SK-N-SH treated with all-trans-retinoic acid at 6 μM for 48 hours (cell line): Measurements from ENCODE around the gene THAP3.
A peak's percentile ranks its signal among the peaks of the same experiment; 100 is the strongest.

Experiments used
- ATAC-seq: fragments of 200-7000 bp; cut with Tn5 transposase; 3 replicates; pipeline ENCODE4 v1.9.1; 2020; ENCODE audit warnings: mild to moderate bottlenecking, moderate library complexity
- ARNTL ChIP-seq: fragments of 450-650 bp; formaldehyde crosslinking; IDR thresholded peaks from 2 replicates; pipeline ENCODE4 v1.5.0; 2020; ENCODE audit warnings: low read depth, mild to moderate bottlenecking, moderate library complexity, borderline replicate concordance
- CREB5 ChIP-seq: fragments of 250-450 bp; sonication (Bioruptor Pico); IDR thresholded peaks from 2 replicates; pipeline ENCODE4 v1.5.1; 2020; ENCODE audit warnings: low read depth, mild to moderate bottlenecking, moderate library complexity
- CSDC2 ChIP-seq: fragments of 250-450 bp; sonication (Bioruptor Pico); IDR thresholded peaks from 2 replicates; pipeline ENCODE4 v1.5.0; 2020; ENCODE audit warnings: mild to moderate bottlenecking, moderate library complexity
- ESRRG ChIP-seq: fragments of 250-450 bp; sonication (Bioruptor Pico); IDR thresholded peaks from 2 replicates; pipeline ENCODE4 v1.6.1; 2021; ENCODE audit warnings: mild to moderate bottlenecking
- GLIS3 ChIP-seq: fragments of 250-450 bp; sonication (Bioruptor Pico); IDR thresholded peaks from 2 replicates; pipeline ENCODE4 v1.5.0; 2020; ENCODE audit warnings: mild to moderate bottlenecking, moderate library complexity
- ISL1 ChIP-seq: fragments of 250-450 bp; sonication (Bioruptor Pico); IDR thresholded peaks from 2 replicates; pipeline ENCODE4 v2.1.2; 2022; ENCODE audit warnings: mild to moderate bottlenecking, moderate library complexity
- OSR1 ChIP-seq: fragments of 250-450 bp; sonication (Bioruptor Pico); IDR thresholded peaks from 2 replicates; pipeline ENCODE4 v1.8.0; 2022; ENCODE audit warnings: moderate library complexity, mild to moderate bottlenecking, inconsistent platforms
- POU6F1 ChIP-seq: fragments of 250-450 bp; sonication (Bioruptor Pico); IDR thresholded peaks from 2 replicates; pipeline ENCODE4 v1.8.0; 2021; ENCODE audit warnings: low read depth, mild to moderate bottlenecking, moderate library complexity, borderline replicate concordance
- PPARA ChIP-seq: fragments of 250-450 bp; sonication (Bioruptor Pico); IDR thresholded peaks from 2 replicates; pipeline ENCODE4 v1.5.0; 2020; ENCODE audit warnings: mild to moderate bottlenecking, borderline replicate concordance
- RARB ChIP-seq: fragments of 250-450 bp; sonication (Bioruptor Pico); IDR thresholded peaks from 2 replicates; pipeline ENCODE4 v1.8.0; 2021; ENCODE audit warnings: mild to moderate bottlenecking, moderate library complexity
- TCF4 ChIP-seq: fragments of 250-450 bp; sonication (Bioruptor Pico); IDR thresholded peaks from 2 replicates; pipeline ENCODE4 v1.8.0; 2021; ENCODE audit warnings: mild to moderate bottlenecking, moderate library complexity, borderline replicate concordance
- ZFP3 ChIP-seq: fragments of 250-450 bp; sonication (Bioruptor Pico); IDR thresholded peaks from 2 replicates; pipeline ENCODE4 v1.5.0; 2020; ENCODE audit warnings: mild to moderate bottlenecking, moderate library complexity
- ZFP30 ChIP-seq: fragments of 450-650 bp; formaldehyde crosslinking; IDR thresholded peaks from 2 replicates; pipeline ENCODE4 v1.5.0; 2022; ENCODE audit warnings: mild to moderate bottlenecking, moderate library complexity
- ZNF565 ChIP-seq: fragments of 450-650 bp; formaldehyde crosslinking; conservative IDR thresholded peaks from 2 replicates; pipeline ENCODE4 v1.5.0; 2020; ENCODE audit warnings: low read depth, mild to moderate bottlenecking, moderate library complexity
- ZNF70 ChIP-seq: fragments of 450-650 bp; formaldehyde crosslinking; IDR thresholded peaks from 2 replicates; pipeline ENCODE4 v1.5.0; 2020; ENCODE audit warnings: mild to moderate bottlenecking, moderate library complexity
- ZNF8 ChIP-seq: fragments of 450-650 bp; formaldehyde crosslinking; IDR thresholded peaks from 2 replicates; pipeline ENCODE4 v1.5.0; 2020; ENCODE audit warnings: mild to moderate bottlenecking, moderate library complexity
- TF ChIP-seq, protein P1 (sequence below): fragments of 250-450 bp; sonication (Bioruptor Pico); IDR thresholded peaks from 2 replicates; pipeline ENCODE4 v1.5.0; 2020; ENCODE audit warnings: mild to moderate bottlenecking, moderate library complexity
- TF ChIP-seq, protein P2 (sequence below): fragments of 250-450 bp; sonication (Bioruptor Pico); IDR thresholded peaks from 2 replicates; pipeline ENCODE4 v1.5.1; 2021; ENCODE audit warnings: mild to moderate bottlenecking, moderate library complexity
- TF ChIP-seq, protein P3 (sequence below): fragments of 250-450 bp; sonication (Bioruptor Pico); IDR thresholded peaks from 2 replicates; pipeline ENCODE4 v1.8.0; 2020; ENCODE audit warnings: mild to moderate bottlenecking, moderate library complexity, borderline replicate concordance

Gene THAP3

GRCh38 chr1:6668503-6668902 is 43.8 kb downstream of the THAP3 start:
- no peak for TF ChIP-seq POU6F1 (CRISPR knock-in tag)
- no peak for TF ChIP-seq CREB5 (CRISPR knock-in tag)
- TF ChIP-seq, protein P1, sequence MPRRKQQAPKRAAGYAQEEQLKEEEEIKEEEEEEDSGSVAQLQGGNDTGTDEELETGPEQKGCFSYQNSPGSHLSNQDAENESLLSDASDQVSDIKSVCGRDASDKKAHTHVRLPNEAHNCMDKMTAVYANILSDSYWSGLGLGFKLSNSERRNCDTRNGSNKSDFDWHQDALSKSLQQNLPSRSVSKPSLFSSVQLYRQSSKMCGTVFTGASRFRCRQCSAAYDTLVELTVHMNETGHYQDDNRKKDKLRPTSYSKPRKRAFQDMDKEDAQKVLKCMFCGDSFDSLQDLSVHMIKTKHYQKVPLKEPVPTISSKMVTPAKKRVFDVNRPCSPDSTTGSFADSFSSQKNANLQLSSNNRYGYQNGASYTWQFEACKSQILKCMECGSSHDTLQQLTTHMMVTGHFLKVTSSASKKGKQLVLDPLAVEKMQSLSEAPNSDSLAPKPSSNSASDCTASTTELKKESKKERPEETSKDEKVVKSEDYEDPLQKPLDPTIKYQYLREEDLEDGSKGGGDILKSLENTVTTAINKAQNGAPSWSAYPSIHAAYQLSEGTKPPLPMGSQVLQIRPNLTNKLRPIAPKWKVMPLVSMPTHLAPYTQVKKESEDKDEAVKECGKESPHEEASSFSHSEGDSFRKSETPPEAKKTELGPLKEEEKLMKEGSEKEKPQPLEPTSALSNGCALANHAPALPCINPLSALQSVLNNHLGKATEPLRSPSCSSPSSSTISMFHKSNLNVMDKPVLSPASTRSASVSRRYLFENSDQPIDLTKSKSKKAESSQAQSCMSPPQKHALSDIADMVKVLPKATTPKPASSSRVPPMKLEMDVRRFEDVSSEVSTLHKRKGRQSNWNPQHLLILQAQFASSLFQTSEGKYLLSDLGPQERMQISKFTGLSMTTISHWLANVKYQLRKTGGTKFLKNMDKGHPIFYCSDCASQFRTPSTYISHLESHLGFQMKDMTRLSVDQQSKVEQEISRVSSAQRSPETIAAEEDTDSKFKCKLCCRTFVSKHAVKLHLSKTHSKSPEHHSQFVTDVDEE (CRISPR knock-in tag): no peak
- TF ChIP-seq ZNF70 (CRISPR knock-in tag): no peak
- no peak for TF ChIP-seq GLIS3
- TF ChIP-seq PPARA: no peak
- ATAC-seq: no peak

GRCh38 chr1:6672558-6672957 is 47.9 kb downstream of the THAP3 start:
- peak; percentile 81 for ATAC-seq
- TF ChIP-seq PPARA (no peak), ZNF70 (CRISPR knock-in tag) (0 out of 2 replicates have a peak, but pooled peaks have one; percentile 13), ZNF8 (CRISPR knock-in tag) (no peak), ZFP3 (0 out of 2 replicates have a peak, but pooled peaks have one; percentile 25), ESRRG (peak; percentile 62; the same call in 1 of the 2 replicates), CREB5 (CRISPR knock-in tag) (0 out of 2 replicates have a peak, but pooled peaks have one; percentile 46), ISL1 (CRISPR knock-in tag) (peak; percentile 60), POU6F1 (CRISPR knock-in tag) (no peak), TCF4 (CRISPR knock-in tag) (peak; percentile 97), GLIS3 (0 out of 2 replicates have a peak, but pooled peaks have one; percentile 19)
- TF ChIP-seq, protein P1 (CRISPR knock-in tag): peak; percentile 94
- TF ChIP-seq, protein P2, sequence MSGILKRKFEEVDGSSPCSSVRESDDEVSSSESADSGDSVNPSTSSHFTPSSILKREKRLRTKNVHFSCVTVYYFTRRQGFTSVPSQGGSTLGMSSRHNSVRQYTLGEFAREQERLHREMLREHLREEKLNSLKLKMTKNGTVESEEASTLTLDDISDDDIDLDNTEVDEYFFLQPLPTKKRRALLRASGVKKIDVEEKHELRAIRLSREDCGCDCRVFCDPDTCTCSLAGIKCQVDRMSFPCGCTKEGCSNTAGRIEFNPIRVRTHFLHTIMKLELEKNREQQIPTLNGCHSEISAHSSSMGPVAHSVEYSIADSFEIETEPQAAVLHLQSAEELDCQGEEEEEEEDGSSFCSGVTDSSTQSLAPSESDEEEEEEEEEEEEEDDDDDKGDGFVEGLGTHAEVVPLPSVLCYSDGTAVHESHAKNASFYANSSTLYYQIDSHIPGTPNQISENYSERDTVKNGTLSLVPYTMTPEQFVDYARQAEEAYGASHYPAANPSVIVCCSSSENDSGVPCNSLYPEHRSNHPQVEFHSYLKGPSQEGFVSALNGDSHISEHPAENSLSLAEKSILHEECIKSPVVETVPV (CRISPR knock-in tag): 0 out of 2 replicates have a peak, but pooled peaks have one; percentile 35

DNA sequence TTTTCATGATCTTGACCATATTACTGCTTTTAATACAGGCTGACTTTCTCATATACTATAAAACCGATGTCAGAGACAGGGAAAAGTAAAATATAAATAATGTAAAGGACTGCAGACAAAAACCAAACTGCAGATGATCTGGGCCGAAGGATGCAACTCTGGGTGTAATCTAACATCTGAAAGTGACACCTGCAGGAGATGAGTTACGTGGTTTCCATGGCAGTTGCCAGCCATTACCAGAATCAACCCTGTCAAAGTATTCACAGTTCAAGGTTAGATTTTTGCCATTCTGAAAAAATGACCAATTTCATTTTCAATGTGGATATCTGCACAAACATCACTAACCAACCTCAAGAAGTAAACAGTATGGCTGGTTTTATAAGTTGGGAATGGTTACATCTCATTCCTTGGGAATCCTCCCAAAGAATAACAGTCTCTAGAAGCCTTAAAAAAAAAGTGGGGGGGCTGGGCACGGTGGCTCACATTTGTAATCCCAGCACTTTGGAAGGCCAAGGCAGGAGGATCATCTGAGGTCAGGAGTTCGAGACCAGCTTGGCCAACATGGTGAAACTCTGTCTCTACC is 49.2 kb downstream of the THAP3 start:
- no peak for ATAC-seq
- TF ChIP-seq PPARA: no peak
- no peak for TF ChIP-seq ZNF565
- TF ChIP-seq GLIS3: no peak
- TF ChIP-seq CSDC2: no peak
- no peak for TF ChIP-seq ARNTL (CRISPR knock-in tag)
- no peak for TF ChIP-seq ZFP3
- no peak for TF ChIP-seq ZFP30 (CRISPR knock-in tag)
- TF ChIP-seq, protein P3, sequence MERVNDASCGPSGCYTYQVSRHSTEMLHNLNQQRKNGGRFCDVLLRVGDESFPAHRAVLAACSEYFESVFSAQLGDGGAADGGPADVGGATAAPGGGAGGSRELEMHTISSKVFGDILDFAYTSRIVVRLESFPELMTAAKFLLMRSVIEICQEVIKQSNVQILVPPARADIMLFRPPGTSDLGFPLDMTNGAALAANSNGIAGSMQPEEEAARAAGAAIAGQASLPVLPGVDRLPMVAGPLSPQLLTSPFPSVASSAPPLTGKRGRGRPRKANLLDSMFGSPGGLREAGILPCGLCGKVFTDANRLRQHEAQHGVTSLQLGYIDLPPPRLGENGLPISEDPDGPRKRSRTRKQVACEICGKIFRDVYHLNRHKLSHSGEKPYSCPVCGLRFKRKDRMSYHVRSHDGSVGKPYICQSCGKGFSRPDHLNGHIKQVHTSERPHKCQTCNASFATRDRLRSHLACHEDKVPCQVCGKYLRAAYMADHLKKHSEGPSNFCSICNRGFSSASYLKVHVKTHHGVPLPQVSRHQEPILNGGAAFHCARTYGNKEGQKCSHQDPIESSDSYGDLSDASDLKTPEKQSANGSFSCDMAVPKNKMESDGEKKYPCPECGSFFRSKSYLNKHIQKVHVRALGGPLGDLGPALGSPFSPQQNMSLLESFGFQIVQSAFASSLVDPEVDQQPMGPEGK: no peak
- no peak for TF ChIP-seq RARB
- TF ChIP-seq OSR1 (CRISPR knock-in tag): no peak
- no peak for TF ChIP-seq ZNF8 (CRISPR knock-in tag)
